SK-N-SH treated with all-trans-retinoic acid at 6 μM for 48 hours (cell line): ENCODE measurements around the gene EXTL1.

ENCODE experiments used
- OSR1 ChIP-seq: fragments of 250-450 bp; sonication (Bioruptor Pico); IDR thresholded peaks from 2 replicates; pipeline ENCODE4 v1.8.0; 2022; ENCODE audit warnings: moderate library complexity, mild to moderate bottlenecking, inconsistent platforms
- PPARA ChIP-seq: fragments of 250-450 bp; sonication (Bioruptor Pico); IDR thresholded peaks from 2 replicates; pipeline ENCODE4 v1.5.0; 2020; ENCODE audit warnings: mild to moderate bottlenecking, borderline replicate concordance

DNA sequence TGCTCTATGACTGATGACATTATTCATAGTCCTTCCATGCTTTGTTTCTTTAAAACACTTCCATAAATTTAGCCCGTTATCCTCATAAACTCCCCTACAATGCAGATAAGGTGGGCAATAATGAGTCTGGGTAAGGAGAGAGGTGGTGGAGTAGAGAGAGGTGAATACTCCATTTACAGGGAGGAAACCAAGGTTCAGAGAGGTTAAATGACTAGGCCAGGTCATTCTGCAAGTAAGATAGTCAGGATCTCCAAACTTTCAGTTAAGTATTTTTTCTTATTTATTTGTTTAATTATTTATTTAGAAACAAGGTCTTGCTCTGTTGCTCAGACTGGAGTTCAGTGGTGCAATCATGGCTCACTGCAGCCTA is 49.8 kb upstream of the EXTL1 start:
- TF ChIP-seq OSR1 (CRISPR knock-in tag) (no peak), PPARA (CRISPR knock-in tag) (no peak)
